ENCODE results near the gene SLC7A1.
"Not testable (repeated sequence)": the region's sequence is repeated elsewhere in the genome, so short reads cannot be mapped to it uniquely, and the experiment has no call there.

Gene SLC7A1

GRCh38 chr13:29595380-29596063 is at the start of gene SLC7A1:
Gene SLC7A1, minus strand, starts transcription at chr13:29595688. Its CDS starts 59,500 bp downstream, at chr13:29536188.
- peak; percentile 84 for DNase-seq

DNA sequence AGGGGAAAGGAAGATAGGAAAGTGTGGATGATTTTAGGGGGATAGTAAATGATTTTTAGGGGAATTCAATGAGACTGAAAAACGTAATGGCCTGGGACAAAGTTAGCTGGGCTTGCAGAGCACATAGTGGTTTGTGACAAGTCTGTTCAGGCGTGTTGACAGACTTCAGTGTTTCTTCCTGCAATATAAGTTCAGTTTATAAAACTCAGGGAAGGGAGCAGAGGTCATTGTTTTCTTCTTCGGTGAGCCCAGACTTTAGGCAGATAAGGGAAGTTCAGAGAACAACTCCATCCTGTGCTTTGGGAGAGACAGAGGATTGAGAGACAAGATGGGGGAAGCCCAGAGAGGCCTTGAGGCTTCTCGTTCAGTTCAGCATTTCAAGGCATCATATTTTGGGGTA is 45.2 kb upstream of the SLC7A1 start:
- no peak for DNase-seq

- not testable (repeated sequence) for DNase-seq
Measured at GRCh38 chr13:29636831-29637230, 41.3 kb upstream of the SLC7A1 start.

DNA sequence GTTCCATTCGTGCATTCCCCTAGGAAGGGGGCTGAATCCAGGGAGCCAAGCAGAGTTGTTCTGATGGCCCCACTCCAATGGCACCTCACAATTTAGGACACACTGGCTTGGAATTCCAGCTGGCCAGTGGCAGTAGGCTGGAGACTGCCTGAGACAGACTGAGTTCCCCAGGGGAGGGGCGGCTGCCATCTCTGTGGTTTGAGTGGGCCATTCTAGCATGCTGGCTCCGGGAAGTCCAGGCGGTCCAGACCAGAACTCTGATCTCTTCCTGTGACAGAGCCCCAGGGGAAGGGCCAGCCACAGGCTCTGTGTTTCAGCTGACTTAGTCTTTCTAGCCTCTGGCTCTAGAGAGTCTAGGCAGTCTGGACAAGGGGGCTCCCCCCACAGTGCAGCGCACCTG is 29.5 kb upstream of the SLC7A1 start:
- no peak for DNase-seq

GRCh38 chr13:29621841-29622240 is 26.4 kb upstream of the SLC7A1 start:
- no peak for DNase-seq

GRCh38 chr13:29621051-29621800 is 25.7 kb upstream of the SLC7A1 start:
- no peak for DNase-seq

DNA sequence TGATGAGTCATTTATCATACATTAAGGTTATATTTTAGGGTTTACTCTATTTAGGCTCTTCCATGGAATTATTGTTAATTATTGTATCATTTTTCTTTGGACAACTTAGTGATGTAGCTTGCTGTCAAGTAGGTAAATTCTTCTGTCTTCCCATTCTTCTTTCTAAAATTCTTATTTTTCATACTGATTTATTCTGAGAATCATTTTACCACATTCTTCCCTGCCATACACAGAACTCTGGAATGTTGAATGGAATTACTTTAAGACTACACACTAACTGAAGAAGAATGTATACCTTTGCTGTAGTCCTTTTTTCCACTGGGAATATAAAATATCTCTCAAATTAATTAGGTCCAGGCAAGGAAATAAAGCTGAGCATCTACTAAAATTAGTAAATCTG is 24.5 kb upstream of the SLC7A1 start:
- no peak for DNase-seq

- DNase-seq = no peak
Measured at GRCh38 chr13:29613101-29613500, 17.6 kb upstream of the SLC7A1 start.

DNA sequence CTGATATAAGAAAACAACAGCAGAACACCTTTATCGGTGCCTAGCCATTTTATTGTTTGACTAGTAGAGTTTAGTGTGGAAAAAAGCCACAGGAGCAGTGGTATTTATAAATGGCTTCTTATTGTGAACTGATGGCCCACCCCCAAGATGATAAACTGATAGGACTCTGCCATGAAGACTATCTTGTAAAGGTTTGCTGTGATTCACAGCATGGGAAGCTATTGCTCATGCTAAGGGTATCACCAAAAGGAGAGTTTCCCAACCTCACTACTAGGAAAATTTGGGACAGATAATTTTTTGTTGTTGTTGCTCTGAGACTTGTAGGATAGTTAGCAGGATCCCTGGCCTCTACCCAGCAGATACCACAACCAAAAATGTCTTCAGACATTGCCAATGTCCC is 12.0 kb upstream of the SLC7A1 start:
- DNase-seq = no peak

DNA sequence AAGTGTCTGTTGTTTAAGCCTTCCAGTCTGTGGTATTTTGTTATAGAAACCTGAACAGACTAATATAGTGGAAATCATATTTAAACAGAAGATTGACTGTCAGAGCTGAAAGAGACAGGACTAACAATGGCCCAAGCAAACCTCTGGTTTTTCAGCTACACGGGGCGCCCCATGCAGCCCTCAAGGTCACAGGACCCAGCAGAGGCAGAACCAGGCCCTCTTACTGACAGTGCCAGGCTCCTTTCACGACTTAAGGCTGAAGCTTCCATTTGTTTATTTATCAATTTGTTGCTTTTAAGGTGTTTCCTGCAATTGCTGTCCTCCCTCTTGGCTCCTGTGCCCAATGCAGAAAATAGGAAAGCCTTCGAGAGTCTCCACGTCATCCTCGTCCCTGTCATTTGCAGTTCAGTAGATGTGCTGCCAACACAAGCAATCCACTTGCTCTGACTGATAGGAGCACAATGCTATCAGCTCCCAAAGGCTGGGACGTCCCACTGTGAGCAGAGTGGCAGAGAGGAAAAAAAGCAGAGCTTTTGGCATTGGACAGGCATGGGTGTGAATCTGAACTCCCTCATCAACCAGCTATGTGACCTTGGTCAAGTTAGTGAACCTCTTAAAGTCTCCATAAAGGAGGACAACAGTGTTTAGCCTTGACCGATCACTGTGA is 10.5 kb upstream of the SLC7A1 start:
- no peak for DNase-seq

- DNase-seq = no peak
Measured at GRCh38 chr13:29598321-29598720, 2.8 kb upstream of the SLC7A1 start.

- no peak for DNase-seq
Measured at GRCh38 chr13:29597706-29598105, 2.2 kb upstream of the SLC7A1 start.

GRCh38 chr13:29597246-29597645 is 1.8 kb upstream of the SLC7A1 start:
- no peak for DNase-seq

- no peak for DNase-seq
Measured at GRCh38 chr13:29596064-29596418, 553 bp upstream of the SLC7A1 start.

DNA sequence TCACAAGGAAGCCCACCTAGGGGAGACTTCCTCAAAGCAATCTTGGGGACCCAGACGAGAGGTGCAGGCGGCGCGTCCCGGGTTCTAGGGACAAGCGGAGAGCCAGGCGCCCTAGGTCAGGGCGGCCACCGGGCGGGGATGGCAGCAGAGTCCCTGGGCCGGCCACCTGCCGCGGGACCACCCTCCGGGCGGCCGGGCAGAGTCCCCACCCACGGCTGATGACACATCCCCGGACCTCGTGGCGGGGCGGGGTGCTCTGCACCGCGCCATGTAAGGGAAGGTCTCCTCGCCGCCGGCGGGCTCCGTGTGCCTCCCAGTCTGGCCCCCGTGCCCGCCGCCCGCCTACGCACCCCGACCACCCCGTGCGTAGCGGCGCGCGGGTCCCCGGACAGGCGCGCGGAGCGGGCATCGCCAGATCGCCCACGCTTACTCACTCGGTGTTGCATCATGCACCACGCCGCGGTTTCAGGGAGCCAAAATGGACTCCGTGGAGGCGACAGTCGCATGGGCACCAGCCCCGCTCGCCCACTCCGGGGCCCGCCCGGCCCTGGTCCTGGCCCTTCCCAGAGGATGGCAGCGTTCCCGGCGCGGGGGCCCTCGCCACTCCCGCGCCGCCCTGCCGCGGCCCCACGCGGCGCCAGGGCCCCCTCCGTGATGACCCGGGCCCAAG is 643 bp downstream of the SLC7A1 start:
- peak; percentile 61 for DNase-seq

- peak; percentile 57 for DNase-seq
Measured at GRCh38 chr13:29594303-29594709, 1.2 kb downstream of the SLC7A1 start.

GRCh38 chr13:29593605-29594297 is 1.7 kb downstream of the SLC7A1 start:
- DNase-seq = no peak

- DNase-seq = no peak
Measured at GRCh38 chr13:29591310-29591709, 4.2 kb downstream of the SLC7A1 start.

GRCh38 chr13:29589967-29590366 is 5.5 kb downstream of the SLC7A1 start:
- no peak for DNase-seq

DNA sequence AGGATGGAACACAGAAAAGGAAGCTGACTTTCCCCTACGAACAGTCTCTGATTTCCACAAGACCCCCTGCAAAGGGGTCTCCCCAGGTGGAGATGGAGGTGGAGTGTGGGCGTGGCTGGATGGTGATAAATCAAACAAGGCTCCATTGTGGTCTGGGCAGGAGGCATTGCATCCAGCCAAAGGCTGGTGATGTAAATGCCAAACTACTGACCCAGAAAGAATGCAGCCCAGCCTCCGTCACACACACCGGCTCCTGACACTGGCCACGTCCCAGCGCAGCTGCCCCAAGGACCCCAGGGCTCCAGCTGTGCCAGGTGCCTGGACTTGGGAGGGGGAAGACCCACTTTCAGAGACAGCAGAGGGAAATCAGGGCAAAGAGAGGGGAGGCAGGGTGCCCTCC is 6.3 kb downstream of the SLC7A1 start:
- DNase-seq = no peak

GRCh38 chr13:29587645-29588044 is 7.8 kb downstream of the SLC7A1 start:
- no peak for DNase-seq

DNA sequence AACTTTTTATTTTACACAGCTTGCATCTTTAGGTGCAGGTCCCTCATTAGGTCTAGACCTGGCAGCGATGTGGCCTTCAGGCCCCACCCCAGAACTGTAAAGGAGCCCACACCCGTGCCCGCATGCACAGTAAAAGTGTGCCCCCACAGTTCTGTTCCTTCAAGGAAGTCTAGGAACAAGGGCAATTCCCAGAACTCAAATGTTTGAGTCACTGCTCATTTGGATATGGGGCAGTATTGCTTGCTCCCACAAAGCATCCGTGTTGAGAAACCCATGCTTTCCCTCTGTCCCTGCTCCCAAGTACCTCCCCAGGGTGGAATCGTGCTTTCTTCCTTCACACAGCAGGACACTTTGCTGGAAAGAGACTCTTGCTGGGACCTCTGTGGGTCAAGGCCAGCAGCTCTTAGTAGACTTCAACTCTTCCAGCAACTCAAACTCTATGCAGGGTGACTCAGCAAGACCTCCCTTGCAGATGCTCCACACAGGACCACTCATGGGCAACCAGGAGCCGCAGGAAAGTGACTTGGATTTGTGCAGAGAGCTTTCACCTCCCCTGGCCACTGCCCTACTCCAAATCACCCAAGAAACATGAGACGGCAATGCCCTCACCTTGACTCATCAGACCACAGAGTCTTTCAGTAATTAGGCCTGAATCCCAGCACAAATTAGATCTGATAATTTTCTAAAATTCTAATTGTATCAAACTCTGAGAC is 12.3 kb downstream of the SLC7A1 start:
- DNase-seq = no peak
